A549 (cell line): Measurements from ENCODE around the gene UBE2S. TPM values are rescaled to one million over a fixed set of nuclear protein-coding genes. Genes with fewer than 3 reads are reported as not detected.

ENCODE experiments used
- ATAC-seq, 2 experiments: fragments of 200-7000 bp in 1 of 2; fragments of >200 bp in 1 of 2; cut with Nextera tagmentation in 1 of 2; cut with Tn5 transposase in 1 of 2; 3 replicates each; pipeline versions ENCODE4 v1.8.0 to v1.9.1; 2018 to 2020; ENCODE audit warnings: mild to moderate bottlenecking in 1 of 2, moderate library complexity in 1 of 2
- CTCF ChIA-PET: fragments of 300-600 bp; sonication (Branson Sonifier 250); formaldehyde crosslinking; extraction: SDS; loops from one replicate; lab custom pipeline; 2021; ENCODE audit warnings: antibody characterized with exemption, inconsistent platforms; lab: Yijun Ruan, JAX
- POLR2A ChIA-PET: fragments of 350-600 bp; formaldehyde crosslinking; extraction: SDS; loops from one replicate; lab custom pipeline; 2021; ENCODE audit warnings: antibody characterized with exemption, inconsistent platforms; lab: Yijun Ruan, JAX
- DNase-seq, 2 experiments: peaks; one replicate each; pipeline versions ENCODE4 v3.0.0 to v3.0.0-alpha.2; 2011 to 2016; ENCODE audit warnings: low read depth in 1 of 2, low spot score in 1 of 2
- FAIRE-seq: peaks from 2 replicates; lab custom pipeline; 2011; peaks lifted over from hg19 to GRCh38; lab: Jason Lieb, UNC
- H3K27ac ChIP-seq, 2 experiments: fragments of >200 bp; sonication (Bioruptor Twin); formaldehyde crosslinking; 3 replicates each; pipeline ENCODE4 v1.5.1; 2016 to 2017
- H3K4me1 ChIP-seq: fragments of >200 bp; sonication (Bioruptor Twin); formaldehyde crosslinking; 3 replicates; pipeline ENCODE4 v1.6.1; 2016
- H3K4me2 ChIP-seq: fragments of >200 bp; sonication (Bioruptor Twin); formaldehyde crosslinking; 3 replicates; pipeline ENCODE4 v1.6.1; 2016
- H3K4me3 ChIP-seq: fragments of >200 bp; sonication (Bioruptor Twin); formaldehyde crosslinking; 3 replicates; pipeline ENCODE4 v1.5.1; 2016
- H3K9me3 ChIP-seq: fragments of >200 bp; sonication (Bioruptor Twin); formaldehyde crosslinking; 3 replicates; pipeline ENCODE4 v1.6.1; 2016
- CBX2 ChIP-seq: fragments of 200-600 bp; sonication (generic); IDR thresholded peaks from 2 replicates; pipeline ENCODE4 v1.6.1; 2016; ENCODE audit warnings: low read depth, mild to moderate bottlenecking, borderline replicate concordance
- CBX8 ChIP-seq: fragments of 200-600 bp; sonication (generic); IDR thresholded peaks from 2 replicates; pipeline ENCODE4 v1.6.1; 2016
- CEBPB ChIP-seq, 2 experiments: fragments of >200 bp in 1 of 2; sonication (Bioruptor Twin) in 1 of 2; formaldehyde crosslinking in 1 of 2; IDR thresholded peaks; 2 replicates each; pipeline ENCODE4 v1.6.1; 2012 to 2016
- CHD2 ChIP-seq: fragments of 150-350 bp; IDR thresholded peaks from 2 replicates; pipeline ENCODE4 v1.6.1; 2014; ENCODE audit warnings: low read length; ENCODE audit not compliant: partially characterized antibody
- EHF ChIP-seq: fragments of 250-450 bp; sonication (Bioruptor Pico); IDR thresholded peaks from 2 replicates; pipeline ENCODE4 v1.5.0; 2020; ENCODE audit warnings: mild to moderate bottlenecking
- ESRRA ChIP-seq: fragments of 150-350 bp; IDR thresholded peaks from 2 replicates; pipeline ENCODE4 v1.6.1; 2014; ENCODE audit warnings: mild to moderate bottlenecking, low read length, borderline replicate concordance
- FOSB ChIP-seq: fragments of 250-450 bp; sonication (Bioruptor Pico); IDR thresholded peaks from 2 replicates; pipeline ENCODE4 v1.5.0; 2020; ENCODE audit warnings: mild to moderate bottlenecking, moderate library complexity
- FOXS1 ChIP-seq: fragments of 250-450 bp; sonication (Bioruptor Pico); IDR thresholded peaks from 2 replicates; pipeline ENCODE4 v1.5.0; 2020; ENCODE audit warnings: mild to moderate bottlenecking, moderate library complexity
- HOXA7 ChIP-seq: fragments of 250-450 bp; sonication (Bioruptor Pico); IDR thresholded peaks from 2 replicates; pipeline ENCODE4 v1.5.0; 2020; ENCODE audit warnings: mild to moderate bottlenecking, moderate library complexity
- JUN ChIP-seq, 2 experiments: fragments of >200 bp; sonication (Bioruptor Twin); formaldehyde crosslinking; IDR thresholded peaks; 2 replicates in 1 of 2; 3 replicates in 1 of 2; pipeline ENCODE4 v1.6.1; 2016 to 2017
- JUNB ChIP-seq: fragments of >200 bp; sonication (Bioruptor Twin); formaldehyde crosslinking; IDR thresholded peaks from 2 replicates; pipeline ENCODE4 v1.6.1; 2016
- KDM1A ChIP-seq: fragments of 200-600 bp; sonication (generic); IDR thresholded peaks from 2 replicates; pipeline ENCODE4 v1.6.1; 2016; ENCODE audit warnings: low read depth, mild to moderate bottlenecking
- MAZ ChIP-seq: fragments of 150-350 bp; IDR thresholded peaks from 2 replicates; pipeline ENCODE4 v1.6.1; 2014; ENCODE audit warnings: antibody characterized with exemption, low read depth, low read length, borderline replicate concordance
- MYC ChIP-seq: IDR thresholded peaks from 2 replicates; pipeline ENCODE4 v1.6.1; 2012; ENCODE audit warnings: mild to moderate bottlenecking, inconsistent platforms, low read length, improper control_type of control experiment, borderline replicate concordance
- NFE2L2 ChIP-seq: fragments of 150-350 bp; conservative IDR thresholded peaks from 2 replicates; pipeline ENCODE4 v1.6.1; 2014; ENCODE audit warnings: low read length
- RARB ChIP-seq: fragments of 250-450 bp; sonication (Bioruptor Pico); IDR thresholded peaks from 2 replicates; pipeline ENCODE4 v1.8.0; 2021; ENCODE audit warnings: mild to moderate bottlenecking, moderate library complexity
- RCOR1 ChIP-seq: fragments of 150-350 bp; IDR thresholded peaks from 2 replicates; pipeline ENCODE4 v1.6.1; 2014; ENCODE audit warnings: antibody characterized with exemption, low read length, low read depth
- RFX5 ChIP-seq: fragments of 450-650 bp; IDR thresholded peaks from 2 replicates; pipeline ENCODE4 v1.7.1; 2014; ENCODE audit warnings: antibody characterized with exemption, mild to moderate bottlenecking, moderate library complexity
- RNF2 ChIP-seq: fragments of 200-600 bp; sonication (generic); IDR thresholded peaks from 2 replicates; pipeline ENCODE4 v1.6.1; 2016; ENCODE audit warnings: low read depth, mild to moderate bottlenecking, antibody characterized with exemption, moderate library complexity, borderline replicate concordance
- SREBF2 ChIP-seq: fragments of 450-650 bp; IDR thresholded peaks from 2 replicates; pipeline ENCODE4 v1.6.1; 2014; ENCODE audit warnings: mild to moderate bottlenecking, moderate library complexity
- TFCP2L1 ChIP-seq: fragments of 250-450 bp; sonication (Bioruptor Pico); IDR thresholded peaks from 2 replicates; pipeline ENCODE4 v1.5.0; 2021; ENCODE audit warnings: mild to moderate bottlenecking
- ZNF302 ChIP-seq: fragments of 250-450 bp; sonication (Bioruptor Pico); IDR thresholded peaks from 2 replicates; pipeline ENCODE4 v1.9.0; 2021; ENCODE audit warnings: inconsistent platforms, mild to moderate bottlenecking, moderate library complexity
- ZSCAN20 ChIP-seq: fragments of 250-450 bp; sonication (Bioruptor Pico); IDR thresholded peaks from 2 replicates; pipeline ENCODE4 v1.8.0; 2022; ENCODE audit warnings: mild to moderate bottlenecking, moderate library complexity
- WGBS: methylation state at CpG from one replicate; pipeline ENCODE4 v1.1.6; 2017; ENCODE audit errors: missing lambda C conversion rate; 5-methylcytosine and 5-hydroxymethylcytosine counted together
- polyA plus RNA-seq, 4 experiments: library from polyadenylated mRNA; depleted of rRNA in 3 of 4; stranded (reverse); fragments of >200 nt; fragmentation: RNase III in 1 of 4; extraction: RNeasy Plus Mini Kit Qiagen cat#74134 plus additional on column Dnase treatment in 1 of 4; gene quantifications; 2 replicates in 3 of 4; 3 replicates in 1 of 4; pipeline ENCODE4 v1.2.3, GENCODE V29; 2011 to 2017
- TF ChIP-seq, protein P1 (sequence below): fragments of 250-450 bp; sonication (Bioruptor Pico); IDR thresholded peaks from 2 replicates; pipeline ENCODE4 v1.5.0; 2020; ENCODE audit warnings: low read depth, mild to moderate bottlenecking, moderate library complexity
- TF ChIP-seq, protein P2 (sequence below): fragments of 250-450 bp; sonication (Bioruptor Pico); IDR thresholded peaks from 2 replicates; pipeline ENCODE4 v1.5.0; 2021; ENCODE audit warnings: mild to moderate bottlenecking, moderate library complexity, borderline replicate concordance
- TF ChIP-seq, protein P3 (sequence below): fragments of >200 bp; sonication (Bioruptor Twin); formaldehyde crosslinking; IDR thresholded peaks from 3 replicates; pipeline ENCODE4 v1.5.1; 2016
- TF ChIP-seq, protein P4 (sequence below): IDR thresholded peaks from 2 replicates; pipeline ENCODE4 v1.6.1; 2012; ENCODE audit warnings: low read depth, borderline replicate concordance

UBE2S gene
- polyA plus RNA-seq, 2 of the 4 experiments (the other 2 are of a cell fraction): 139 to 295 TPM

DNA sequence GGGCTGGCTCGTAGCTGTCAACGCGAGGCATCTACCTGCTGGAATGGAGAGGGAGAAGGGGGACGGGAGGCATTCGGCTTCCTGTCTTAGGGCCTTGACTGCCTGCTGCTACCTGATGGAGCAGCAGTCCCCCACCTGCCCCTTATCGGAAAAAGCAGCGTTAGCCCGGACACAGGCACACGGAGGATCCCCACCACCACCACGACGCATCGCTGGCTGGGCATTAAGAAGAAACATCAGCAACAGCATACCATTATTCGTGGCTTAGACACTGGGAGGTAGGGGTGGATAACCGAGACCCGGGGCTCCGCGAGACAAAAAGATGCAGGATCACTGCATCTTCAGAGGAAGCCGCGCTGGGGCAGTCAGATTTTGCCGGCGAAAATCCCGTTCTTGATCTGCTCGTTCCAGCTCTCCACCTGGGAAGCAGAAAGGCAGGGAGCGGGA is 54.2 kb downstream of the UBE2S start:
- ChIA-PET CTCF (interaction anchor here (1.5 to 3.2 kb wide), 3 partner anchors 14 to 51 kb away, joined by 4 to 18 read pairs (median 9); partner anchors contain the start of gene KMT5C), POLR2A (interaction anchor here (1.0 to 2.0 kb wide), 2 partner anchors 14 to 54 kb away, joined by 3 to 10 read pairs; partner anchors contain the start of genes KMT5C and UBE2S)
- Histone ChIP-seq H3K27ac (peak overlapping the region in 1 of 2 experiments; percentile 84; a peak in 3 of 6 replicates), H3K4me3 (peak overlapping the region; percentile 50), H3K9me3 (no peaks in the 10 kb centered on the region), H3K4me2 (peak overlapping the region; percentile 82), H3K4me1 (peaks cover 12% of the 10 kb centered on the region)
- FAIRE-seq (no peak), DNase-seq (no peak), ATAC-seq (peak; percentile 8 to 11)
- WGBS: 19% methylated on average over 24 of the region's 24 CpGs
- TF ChIP-seq CBX8 (no peak), FOXS1 (CRISPR knock-in tag) (no peak), JUNB (no peak), ZSCAN20 (CRISPR knock-in tag) (no peak), EHF (CRISPR knock-in tag) (no peak), CBX2 (no peak), NFE2L2 (no peak), JUN (IDR thresholded peaks at IDR 0.05) (no peak), ESRRA (no peak), RARB (CRISPR knock-in tag) (no peak), RFX5 (no peak), ZNF302 (no peak), CHD2 (no peak), TFCP2L1 (CRISPR knock-in tag) (no peak), MYC (no peak)
- TF ChIP-seq, protein P1, sequence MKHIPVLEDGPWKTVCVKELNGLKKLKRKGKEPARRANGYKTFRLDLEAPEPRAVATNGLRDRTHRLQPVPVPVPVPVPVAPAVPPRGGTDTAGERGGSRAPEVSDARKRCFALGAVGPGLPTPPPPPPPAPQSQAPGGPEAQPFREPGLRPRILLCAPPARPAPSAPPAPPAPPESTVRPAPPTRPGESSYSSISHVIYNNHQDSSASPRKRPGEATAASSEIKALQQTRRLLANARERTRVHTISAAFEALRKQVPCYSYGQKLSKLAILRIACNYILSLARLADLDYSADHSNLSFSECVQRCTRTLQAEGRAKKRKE (CRISPR knock-in tag): no peak
- TF ChIP-seq, protein P2, sequence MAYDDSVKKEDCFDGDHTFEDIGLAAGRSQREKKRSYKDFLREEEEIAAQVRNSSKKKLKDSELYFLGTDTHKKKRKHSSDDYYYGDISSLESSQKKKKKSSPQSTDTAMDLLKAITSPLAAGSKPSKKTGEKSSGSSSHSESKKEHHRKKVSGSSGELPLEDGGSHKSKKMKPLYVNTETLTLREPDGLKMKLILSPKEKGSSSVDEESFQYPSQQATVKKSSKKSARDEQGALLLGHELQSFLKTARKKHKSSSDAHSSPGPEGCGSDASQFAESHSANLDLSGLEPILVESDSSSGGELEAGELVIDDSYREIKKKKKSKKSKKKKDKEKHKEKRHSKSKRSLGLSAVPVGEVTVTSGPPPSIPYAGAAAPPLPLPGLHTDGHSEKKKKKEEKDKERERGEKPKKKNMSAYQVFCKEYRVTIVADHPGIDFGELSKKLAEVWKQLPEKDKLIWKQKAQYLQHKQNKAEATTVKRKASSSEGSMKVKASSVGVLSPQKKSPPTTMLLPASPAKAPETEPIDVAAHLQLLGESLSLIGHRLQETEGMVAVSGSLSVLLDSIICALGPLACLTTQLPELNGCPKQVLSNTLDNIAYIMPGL (CRISPR knock-in tag): no peak

DNA sequence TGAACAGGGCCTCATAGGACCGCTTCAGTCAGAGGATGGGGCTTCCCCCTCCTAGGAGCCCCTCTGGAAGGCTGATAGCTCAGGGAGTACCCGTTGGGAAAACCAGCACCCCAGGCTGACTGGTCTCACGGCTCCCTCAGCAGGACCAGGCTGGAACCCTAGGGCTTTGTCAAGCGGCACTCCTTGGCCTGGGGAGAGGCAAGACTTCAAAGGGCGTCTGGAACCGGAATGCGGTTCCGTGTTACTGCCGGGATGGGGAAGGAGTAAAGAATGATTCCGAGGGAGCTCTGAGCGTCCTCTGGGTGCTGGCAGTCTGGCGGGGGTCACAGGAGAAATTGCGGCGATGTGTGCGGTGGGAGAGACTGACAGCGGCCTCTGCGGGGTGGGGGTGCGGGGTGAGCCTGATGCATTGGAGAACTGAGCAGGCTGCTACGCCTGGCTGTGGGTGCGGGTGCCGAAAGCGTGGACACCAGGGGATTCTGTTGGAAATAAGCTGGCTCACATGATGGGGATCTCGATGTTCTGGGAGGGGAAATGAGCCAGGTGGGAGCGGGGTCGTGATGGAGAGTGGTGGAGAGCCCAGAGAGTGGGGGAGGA is 54.9 kb downstream of the UBE2S start:
- POLR2A ChIA-PET: interaction anchor here (1.0 to 2.0 kb wide), 2 partner anchors 13 to 55 kb away, joined by 3 to 10 read pairs; partner anchors contain the start of genes KMT5C and UBE2S
- FAIRE-seq: no peak
- H3K4me2 ChIP-seq: peak overlapping the region; percentile 82

DNA sequence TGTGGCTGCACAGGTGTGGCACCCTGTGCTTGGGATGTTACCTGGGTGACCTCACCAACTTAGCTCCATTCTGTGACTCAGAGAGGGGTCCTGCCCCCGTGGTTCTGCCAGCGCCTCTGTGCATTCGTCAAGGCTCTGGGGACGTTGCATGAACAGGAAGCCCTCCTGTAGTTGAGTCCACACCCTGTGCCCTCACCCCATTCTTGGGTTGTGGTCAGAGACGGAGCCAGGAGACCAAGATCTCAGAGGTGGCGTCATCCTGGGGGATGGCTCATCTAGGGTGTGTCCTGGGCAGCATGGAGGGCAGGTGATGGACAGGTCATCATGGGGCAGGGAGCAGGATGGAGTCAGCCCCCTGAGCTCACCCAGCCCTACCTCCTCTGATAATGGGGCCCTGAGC is 55.5 kb downstream of the UBE2S start:
- H3K4me3 ChIP-seq: no peak overlapping the region
- ChIA-PET POLR2A (interaction anchor here (2.0 kb wide), 1 partner anchor 13 kb away, joined by 10 read pairs; the partner anchor contains the start of gene KMT5C), CTCF (interaction anchor here (0.5 to 3.2 kb wide), 8 partner anchors 8 to 282 kb away, joined by 3 to 18 read pairs (median 6); partner anchors contain the start of genes TMEM150B and TMEM238)
- no peak overlapping the region for H3K4me2 ChIP-seq
- WGBS: 80% methylated on average over 6 of the region's 6 CpGs
- FAIRE-seq (no peak), ATAC-seq (no peak)
- no peak overlapping the region for H3K27ac ChIP-seq
- H3K4me1 ChIP-seq: peaks cover 12% of the 10 kb centered on the region
- no peaks in the 10 kb centered on the region for H3K9me3 ChIP-seq
- TF ChIP-seq MAZ (no peak), RFX5 (no peak), RCOR1 (no peak), SREBF2 (no peak)
- TF ChIP-seq, protein P3, sequence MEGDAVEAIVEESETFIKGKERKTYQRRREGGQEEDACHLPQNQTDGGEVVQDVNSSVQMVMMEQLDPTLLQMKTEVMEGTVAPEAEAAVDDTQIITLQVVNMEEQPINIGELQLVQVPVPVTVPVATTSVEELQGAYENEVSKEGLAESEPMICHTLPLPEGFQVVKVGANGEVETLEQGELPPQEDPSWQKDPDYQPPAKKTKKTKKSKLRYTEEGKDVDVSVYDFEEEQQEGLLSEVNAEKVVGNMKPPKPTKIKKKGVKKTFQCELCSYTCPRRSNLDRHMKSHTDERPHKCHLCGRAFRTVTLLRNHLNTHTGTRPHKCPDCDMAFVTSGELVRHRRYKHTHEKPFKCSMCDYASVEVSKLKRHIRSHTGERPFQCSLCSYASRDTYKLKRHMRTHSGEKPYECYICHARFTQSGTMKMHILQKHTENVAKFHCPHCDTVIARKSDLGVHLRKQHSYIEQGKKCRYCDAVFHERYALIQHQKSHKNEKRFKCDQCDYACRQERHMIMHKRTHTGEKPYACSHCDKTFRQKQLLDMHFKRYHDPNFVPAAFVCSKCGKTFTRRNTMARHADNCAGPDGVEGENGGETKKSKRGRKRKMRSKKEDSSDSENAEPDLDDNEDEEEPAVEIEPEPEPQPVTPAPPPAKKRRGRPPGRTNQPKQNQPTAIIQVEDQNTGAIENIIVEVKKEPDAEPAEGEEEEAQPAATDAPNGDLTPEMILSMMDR: no peak
- TF ChIP-seq, protein P4, sequence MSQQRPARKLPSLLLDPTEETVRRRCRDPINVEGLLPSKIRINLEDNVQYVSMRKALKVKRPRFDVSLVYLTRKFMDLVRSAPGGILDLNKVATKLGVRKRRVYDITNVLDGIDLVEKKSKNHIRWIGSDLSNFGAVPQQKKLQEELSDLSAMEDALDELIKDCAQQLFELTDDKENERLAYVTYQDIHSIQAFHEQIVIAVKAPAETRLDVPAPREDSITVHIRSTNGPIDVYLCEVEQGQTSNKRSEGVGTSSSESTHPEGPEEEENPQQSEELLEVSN: no peak
- TF ChIP-seq, all 56 proteins: peak for 0
- no peak for DNase-seq

More for the DNA sequence above, 54.9 kb downstream of the UBE2S start:
- Histone ChIP-seq H3K9me3 (no peaks in the 10 kb centered on the region), H3K4me3 (no peak overlapping the region), H3K27ac (no peak overlapping the region), H3K4me1 (peaks cover 12% of the 10 kb centered on the region)
- WGBS: 66% methylated on average over 25 of the region's 25 CpGs
- no peak for DNase-seq
- no peak for ATAC-seq
- no peak for TF ChIP-seq RNF2
- no peak for TF ChIP-seq EHF (CRISPR knock-in tag)
- no peak for TF ChIP-seq FOSB (CRISPR knock-in tag)
- TF ChIP-seq CBX2: no peak
- TF ChIP-seq KDM1A: no peak
- TF ChIP-seq HOXA7 (CRISPR knock-in tag): no peak
- no peak for TF ChIP-seq ZNF302
- TF ChIP-seq CEBPB (IDR thresholded peaks at IDR 0.05): no peak
- CTCF ChIA-PET: interaction anchor here (0.5 to 3.2 kb wide), 8 partner anchors 8 to 282 kb away, joined by 3 to 18 read pairs (median 4); partner anchors contain the start of genes KMT5C, TMEM150B and TMEM238
